Fibroblast of lung (primary cell): ENCODE results near the gene DGKE.

ENCODE experiments used
- EZH2 ChIP-seq: IDR thresholded peaks from 2 replicates; pipeline ENCODE4 v1.5.1; 2012; ENCODE audit warnings: low read length, control low read depth, mild to moderate bottlenecking; ENCODE audit errors: missing control alignments
- TF ChIP-seq, protein P1 (sequence below), 2 donors: IDR thresholded peaks in 1 of 2; conservative IDR thresholded peaks in 1 of 2; 1 replicate in 1 of 2; 2 replicates in 1 of 2; pipeline ENCODE4 v1.5.1; 2011 to 2012; ENCODE audit warnings: low read length in 2 of 2, control low read depth in 1 of 2, inconsistent platforms in 1 of 2, low read depth in 1 of 2, mild to moderate bottlenecking in 1 of 2

DNA sequence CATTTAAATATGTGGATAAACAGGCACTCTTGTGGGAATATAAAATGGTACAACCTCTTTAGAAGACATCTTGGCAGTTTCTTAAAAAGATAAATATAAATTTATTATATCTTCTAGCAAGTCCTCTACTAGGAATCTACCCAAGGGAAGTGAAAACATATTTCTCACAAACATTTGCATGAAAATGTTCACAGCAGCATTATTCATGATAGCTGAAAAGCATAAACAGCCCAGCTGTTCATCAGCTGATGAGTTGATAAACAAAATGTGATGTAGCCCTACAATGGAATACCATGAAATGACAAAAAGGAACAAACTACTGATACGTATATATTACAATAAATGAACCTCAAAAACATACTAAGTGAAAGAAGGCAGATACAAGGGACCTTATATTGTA lies 12.0 kb downstream of the DGKE start:
- TF ChIP-seq, protein P1, sequence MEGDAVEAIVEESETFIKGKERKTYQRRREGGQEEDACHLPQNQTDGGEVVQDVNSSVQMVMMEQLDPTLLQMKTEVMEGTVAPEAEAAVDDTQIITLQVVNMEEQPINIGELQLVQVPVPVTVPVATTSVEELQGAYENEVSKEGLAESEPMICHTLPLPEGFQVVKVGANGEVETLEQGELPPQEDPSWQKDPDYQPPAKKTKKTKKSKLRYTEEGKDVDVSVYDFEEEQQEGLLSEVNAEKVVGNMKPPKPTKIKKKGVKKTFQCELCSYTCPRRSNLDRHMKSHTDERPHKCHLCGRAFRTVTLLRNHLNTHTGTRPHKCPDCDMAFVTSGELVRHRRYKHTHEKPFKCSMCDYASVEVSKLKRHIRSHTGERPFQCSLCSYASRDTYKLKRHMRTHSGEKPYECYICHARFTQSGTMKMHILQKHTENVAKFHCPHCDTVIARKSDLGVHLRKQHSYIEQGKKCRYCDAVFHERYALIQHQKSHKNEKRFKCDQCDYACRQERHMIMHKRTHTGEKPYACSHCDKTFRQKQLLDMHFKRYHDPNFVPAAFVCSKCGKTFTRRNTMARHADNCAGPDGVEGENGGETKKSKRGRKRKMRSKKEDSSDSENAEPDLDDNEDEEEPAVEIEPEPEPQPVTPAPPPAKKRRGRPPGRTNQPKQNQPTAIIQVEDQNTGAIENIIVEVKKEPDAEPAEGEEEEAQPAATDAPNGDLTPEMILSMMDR (conservative IDR thresholded peaks at IDR 0.05 in 1 of 2, IDR thresholded peaks at IDR 0.05 in 1 of 2; ENCODE audit: low read depth in 1 of 2, low read length in 2 of 2), result no peak
- no peak for TF ChIP-seq EZH2
